ENCODE results near the gene SH3PXD2B.
A peak's percentile ranks its signal among the peaks of the same experiment; 100 is the strongest.

SH3PXD2B gene

GRCh38 chr5:172453206-172453985 lies 929 bp downstream of the SH3PXD2B start:
- H2AFZ ChIP-seq (ENCODE audit: low read length, unreplicated experiment) = peak overlapping the region; percentile 43
- H3K4me1 ChIP-seq (ENCODE audit: control insufficient read depth, insufficient read depth, low read length, unreplicated experiment) = peaks cover 36% of the 10 kb centered on the region
- H3K27ac ChIP-seq (ENCODE audit: low read depth, low read length) = peak overlapping the region; percentile 78

DNA sequence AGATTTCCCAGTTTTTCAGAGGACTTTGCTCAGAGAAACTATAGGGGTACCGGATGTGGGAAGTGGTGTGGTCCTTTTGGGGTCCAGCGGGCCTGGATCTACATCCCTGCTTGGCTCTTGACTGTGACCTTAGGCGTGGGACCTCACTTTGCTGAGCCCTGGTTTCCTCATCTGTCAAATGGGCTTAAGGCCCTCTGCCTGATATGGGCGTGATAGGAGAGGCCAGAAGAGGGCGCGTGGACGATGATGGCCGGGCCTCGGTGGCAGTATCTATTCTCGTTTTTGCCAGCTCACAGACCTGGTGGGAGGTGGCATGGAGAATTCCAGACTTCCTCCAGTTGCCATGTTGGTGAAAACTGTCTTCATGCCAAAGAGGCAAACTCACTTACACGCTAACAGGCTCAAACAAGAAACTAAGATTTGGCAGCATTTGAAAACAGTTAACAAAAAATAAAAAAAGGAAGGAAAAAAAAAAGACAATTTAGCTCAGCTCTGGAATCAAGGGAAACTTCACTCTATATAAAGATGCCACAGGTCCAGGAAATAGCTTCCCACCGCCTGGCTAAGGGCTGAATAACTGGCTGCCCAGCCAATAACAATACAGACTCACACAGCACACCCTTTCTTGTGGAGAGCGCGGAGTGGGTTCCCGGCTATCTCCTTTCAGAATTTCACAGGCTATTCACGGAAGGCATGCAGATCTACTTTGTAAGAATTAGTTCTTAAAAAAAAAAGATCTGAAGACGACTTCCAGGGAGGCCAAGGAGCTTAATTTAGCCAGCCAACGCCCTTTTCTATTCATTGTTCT lies 1.7 kb downstream of the SH3PXD2B start:
- H3K79me2 ChIP-seq (ENCODE audit: control insufficient read depth, insufficient read depth, low read length, unreplicated experiment) = peaks cover 57% of the 10 kb centered on the region
- peak overlapping the region; percentile 78 for H3K27ac ChIP-seq (ENCODE audit: low read depth, low read length)
- no peaks in the 10 kb centered on the region for H3K36me3 ChIP-seq (ENCODE audit: insufficient read depth, low read length)
- peak overlapping the region; percentile 7 for H2AFZ ChIP-seq (ENCODE audit: low read length, unreplicated experiment)
- no peaks in the 10 kb centered on the region for H3K27me3 ChIP-seq (ENCODE audit: insufficient read depth, low read length)
- peak overlapping the region; percentile 96 for H3K4me3 ChIP-seq (ENCODE audit: low read depth, low read length)
- peaks cover 32% of the 10 kb centered on the region for H3K4me1 ChIP-seq (ENCODE audit: control insufficient read depth, insufficient read depth, low read length, unreplicated experiment)

More at GRCh38 chr5:172453206-172453985, 929 bp downstream of the SH3PXD2B start:
- peaks cover 49% of the 10 kb centered on the region for H3K79me2 ChIP-seq (ENCODE audit: control insufficient read depth, insufficient read depth, low read length, unreplicated experiment)
- no peaks in the 10 kb centered on the region for H3K36me3 ChIP-seq (ENCODE audit: insufficient read depth, low read length)
- H3K4me3 ChIP-seq (ENCODE audit: low read depth, low read length) = peak overlapping the region; percentile 96
- H3K27me3 ChIP-seq (ENCODE audit: insufficient read depth, low read length) = no peaks in the 10 kb centered on the region

- H3K27ac ChIP-seq (ENCODE audit: low read depth, low read length) = peak overlapping the region; percentile 78
- no peaks in the 10 kb centered on the region for H3K27me3 ChIP-seq (ENCODE audit: insufficient read depth, low read length)
- no peak overlapping the region for H2AFZ ChIP-seq (ENCODE audit: low read length, unreplicated experiment)
- H3K4me3 ChIP-seq (ENCODE audit: low read depth, low read length) = peak overlapping the region; percentile 96
- peaks cover 34% of the 10 kb centered on the region for H3K4me1 ChIP-seq (ENCODE audit: control insufficient read depth, insufficient read depth, low read length, unreplicated experiment)
- H3K79me2 ChIP-seq (ENCODE audit: control insufficient read depth, insufficient read depth, low read length, unreplicated experiment) = peaks cover 65% of the 10 kb centered on the region
- no peaks in the 10 kb centered on the region for H3K36me3 ChIP-seq (ENCODE audit: insufficient read depth, low read length)
These were observed 2.5 kb downstream of the SH3PXD2B start for GRCh38 chr5:172451771-172452197.

- peaks cover 72% of the 10 kb centered on the region for H3K79me2 ChIP-seq (ENCODE audit: control insufficient read depth, insufficient read depth, low read length, unreplicated experiment)
These were observed 3.2 kb downstream of the SH3PXD2B start for GRCh38 chr5:172450861-172451695.

GRCh38 chr5:172450453-172450852 lies 3.9 kb downstream of the SH3PXD2B start:
- peaks cover 78% of the 10 kb centered on the region for H3K79me2 ChIP-seq (ENCODE audit: control insufficient read depth, insufficient read depth, low read length, unreplicated experiment)
- no peak overlapping the region for H3K27ac ChIP-seq (ENCODE audit: low read depth, low read length)

More at GRCh38 chr5:172450861-172451695, 3.2 kb downstream of the SH3PXD2B start:
- no peak overlapping the region for H2AFZ ChIP-seq (ENCODE audit: low read length, unreplicated experiment)
- H3K4me1 ChIP-seq (ENCODE audit: control insufficient read depth, insufficient read depth, low read length, unreplicated experiment) = peaks cover 38% of the 10 kb centered on the region
- no peaks in the 10 kb centered on the region for H3K27me3 ChIP-seq (ENCODE audit: insufficient read depth, low read length)
- peak overlapping the region; percentile 78 for H3K27ac ChIP-seq (ENCODE audit: low read depth, low read length)
- no peaks in the 10 kb centered on the region for H3K36me3 ChIP-seq (ENCODE audit: insufficient read depth, low read length)
- peak overlapping the region; percentile 96; the same call in 1 of the 2 replicates for H3K4me3 ChIP-seq (ENCODE audit: low read depth, low read length)

GRCh38 chr5:172448999-172449398 lies 5.3 kb downstream of the SH3PXD2B start:
- peaks cover 90% of the 10 kb centered on the region for H3K79me2 ChIP-seq (ENCODE audit: control insufficient read depth, insufficient read depth, low read length, unreplicated experiment)

More at GRCh38 chr5:172450453-172450852, 3.9 kb downstream of the SH3PXD2B start:
- Histone ChIP-seq H3K36me3 (ENCODE audit: insufficient read depth, low read length) (no peaks in the 10 kb centered on the region), H3K4me1 (ENCODE audit: control insufficient read depth, insufficient read depth, low read length, unreplicated experiment) (peaks cover 31% of the 10 kb centered on the region), H3K4me3 (ENCODE audit: low read depth, low read length) (no peak overlapping the region), H2AFZ (ENCODE audit: low read length, unreplicated experiment) (no peak overlapping the region), H3K27me3 (ENCODE audit: insufficient read depth, low read length) (no peaks in the 10 kb centered on the region)

DNA sequence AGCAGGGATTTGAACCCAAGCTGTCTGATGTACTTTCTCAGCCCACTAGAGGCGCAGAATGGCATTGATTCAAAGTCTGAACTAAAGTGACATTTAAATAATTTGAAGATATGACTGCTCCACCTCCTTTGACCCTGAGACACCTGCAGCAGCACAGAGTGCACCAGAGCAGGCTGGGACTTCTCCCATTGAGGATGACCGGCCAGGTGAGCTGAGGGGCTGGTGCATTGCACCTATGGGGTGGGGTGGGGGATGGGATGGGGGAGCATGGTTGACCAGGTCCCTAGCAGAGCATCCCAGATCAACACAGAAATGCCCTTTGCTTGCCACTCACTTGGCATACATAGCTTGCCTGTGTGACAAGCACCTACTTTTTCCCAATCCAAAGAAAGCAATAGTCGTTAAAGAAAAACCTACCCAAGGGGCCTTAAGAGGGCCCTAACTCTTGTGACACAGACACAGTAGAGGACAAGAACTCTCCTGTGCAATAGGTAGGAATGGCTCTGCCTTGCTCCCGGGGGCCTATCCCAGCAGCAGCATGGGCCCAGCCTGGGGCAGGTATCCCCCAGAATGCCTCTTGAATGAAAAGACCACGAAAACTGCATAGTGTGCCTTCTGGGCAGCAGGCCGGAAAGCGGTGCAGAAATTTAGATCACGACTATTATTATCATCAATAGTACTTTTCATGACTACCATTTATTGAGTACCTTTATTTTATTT lies 6.5 kb downstream of the SH3PXD2B start:
- Histone ChIP-seq H3K27me3 (ENCODE audit: insufficient read depth, low read length) (no peaks in the 10 kb centered on the region), H3K27ac (ENCODE audit: low read depth, low read length) (no peak overlapping the region), H3K4me3 (ENCODE audit: low read depth, low read length) (no peak overlapping the region), H3K36me3 (ENCODE audit: insufficient read depth, low read length) (no peaks in the 10 kb centered on the region), H2AFZ (ENCODE audit: low read length, unreplicated experiment) (no peak overlapping the region), H3K4me1 (ENCODE audit: control insufficient read depth, insufficient read depth, low read length, unreplicated experiment) (peaks cover 50% of the 10 kb centered on the region), H3K79me2 (ENCODE audit: control insufficient read depth, insufficient read depth, low read length, unreplicated experiment) (peaks cover 93% of the 10 kb centered on the region)

More at GRCh38 chr5:172448999-172449398, 5.3 kb downstream of the SH3PXD2B start:
- Histone ChIP-seq H3K27ac (ENCODE audit: low read depth, low read length) (no peak overlapping the region), H3K4me1 (ENCODE audit: control insufficient read depth, insufficient read depth, low read length, unreplicated experiment) (peaks cover 38% of the 10 kb centered on the region), H3K4me3 (ENCODE audit: low read depth, low read length) (no peak overlapping the region), H2AFZ (ENCODE audit: low read length, unreplicated experiment) (no peak overlapping the region), H3K36me3 (ENCODE audit: insufficient read depth, low read length) (no peaks in the 10 kb centered on the region), H3K27me3 (ENCODE audit: insufficient read depth, low read length) (no peaks in the 10 kb centered on the region)

- Histone ChIP-seq H2AFZ (ENCODE audit: low read length, unreplicated experiment) (no peak overlapping the region), H3K79me2 (ENCODE audit: control insufficient read depth, insufficient read depth, low read length, unreplicated experiment) (peaks cover 97% of the 10 kb centered on the region), H3K27me3 (ENCODE audit: insufficient read depth, low read length) (no peaks in the 10 kb centered on the region), H3K36me3 (ENCODE audit: insufficient read depth, low read length) (no peaks in the 10 kb centered on the region), H3K4me1 (ENCODE audit: control insufficient read depth, insufficient read depth, low read length, unreplicated experiment) (peaks cover 46% of the 10 kb centered on the region), H3K4me3 (ENCODE audit: low read depth, low read length) (no peak overlapping the region), H3K27ac (ENCODE audit: low read depth, low read length) (no peak overlapping the region)
These were observed 7.8 kb downstream of the SH3PXD2B start for GRCh38 chr5:172446336-172447051.

- H3K4me1 ChIP-seq (ENCODE audit: control insufficient read depth, insufficient read depth, low read length, unreplicated experiment) = peaks cover 45% of the 10 kb centered on the region
- peaks cover 97% of the 10 kb centered on the region for H3K79me2 ChIP-seq (ENCODE audit: control insufficient read depth, insufficient read depth, low read length, unreplicated experiment)
- H3K36me3 ChIP-seq (ENCODE audit: insufficient read depth, low read length) = no peaks in the 10 kb centered on the region
- no peaks in the 10 kb centered on the region for H3K27me3 ChIP-seq (ENCODE audit: insufficient read depth, low read length)
- no peak overlapping the region for H2AFZ ChIP-seq (ENCODE audit: low read length, unreplicated experiment)
- H3K27ac ChIP-seq (ENCODE audit: low read depth, low read length) = no peak overlapping the region
- H3K4me3 ChIP-seq (ENCODE audit: low read depth, low read length) = no peak overlapping the region
These were observed 8.5 kb downstream of the SH3PXD2B start for GRCh38 chr5:172445866-172446265.
